ENCODE results near the gene ACE.

DNA sequence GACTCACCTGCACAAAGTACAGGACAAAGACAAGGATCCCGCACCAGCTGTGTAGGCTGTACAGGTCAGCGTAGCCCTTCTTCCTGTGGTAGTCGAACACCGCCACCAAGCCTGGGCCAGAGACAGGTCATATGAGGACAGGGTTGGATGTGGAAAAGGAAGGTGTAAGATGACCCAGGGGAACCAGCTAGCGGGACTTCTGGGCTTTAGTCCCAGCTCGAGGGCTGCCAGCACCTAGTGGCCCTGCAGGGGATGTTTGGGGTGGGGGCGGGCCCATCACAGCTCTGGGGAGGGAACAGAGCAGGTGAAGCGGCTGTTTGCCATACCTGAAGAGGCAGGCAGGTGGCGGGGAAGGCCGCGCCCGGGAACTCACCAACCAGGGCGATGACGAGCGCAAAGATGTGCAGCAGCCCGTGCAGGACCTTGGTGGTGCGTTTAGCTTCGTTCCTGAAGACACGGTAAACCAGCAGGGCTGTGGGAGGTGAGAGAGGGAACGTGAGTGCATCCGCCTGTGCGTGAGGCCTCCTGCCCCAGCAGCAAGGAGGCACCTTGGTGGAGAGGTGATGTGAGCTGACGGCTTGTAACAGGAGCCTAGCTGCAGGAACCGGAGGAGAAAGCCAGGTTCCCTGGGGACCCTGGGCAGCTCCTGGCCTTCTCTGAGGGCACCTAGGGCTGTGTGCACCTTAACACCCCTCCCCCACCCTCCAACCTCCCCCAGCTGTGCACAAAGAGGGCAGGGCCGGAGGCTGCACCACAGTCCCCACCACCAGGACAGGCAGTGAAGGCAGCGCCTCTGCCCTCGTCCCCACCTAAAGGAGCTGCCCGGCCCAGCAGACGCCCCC lies 41.0 kb upstream of the ACE start:
- TF ChIP-seq POLR2A (IDR thresholded peaks at IDR 0.05) (no peak), CTCF (IDR thresholded peaks at IDR 0.05) (no peak), EP300 (IDR thresholded peaks at IDR 0.05) (no peak), POLR2AphosphoS5 (IDR thresholded peaks at IDR 0.05) (no peak)

All from gastroesophageal sphincter (tissue), 3 donors.